ENCODE measurements around the gene ISOC1.

The ISOC1 gene

DNA sequence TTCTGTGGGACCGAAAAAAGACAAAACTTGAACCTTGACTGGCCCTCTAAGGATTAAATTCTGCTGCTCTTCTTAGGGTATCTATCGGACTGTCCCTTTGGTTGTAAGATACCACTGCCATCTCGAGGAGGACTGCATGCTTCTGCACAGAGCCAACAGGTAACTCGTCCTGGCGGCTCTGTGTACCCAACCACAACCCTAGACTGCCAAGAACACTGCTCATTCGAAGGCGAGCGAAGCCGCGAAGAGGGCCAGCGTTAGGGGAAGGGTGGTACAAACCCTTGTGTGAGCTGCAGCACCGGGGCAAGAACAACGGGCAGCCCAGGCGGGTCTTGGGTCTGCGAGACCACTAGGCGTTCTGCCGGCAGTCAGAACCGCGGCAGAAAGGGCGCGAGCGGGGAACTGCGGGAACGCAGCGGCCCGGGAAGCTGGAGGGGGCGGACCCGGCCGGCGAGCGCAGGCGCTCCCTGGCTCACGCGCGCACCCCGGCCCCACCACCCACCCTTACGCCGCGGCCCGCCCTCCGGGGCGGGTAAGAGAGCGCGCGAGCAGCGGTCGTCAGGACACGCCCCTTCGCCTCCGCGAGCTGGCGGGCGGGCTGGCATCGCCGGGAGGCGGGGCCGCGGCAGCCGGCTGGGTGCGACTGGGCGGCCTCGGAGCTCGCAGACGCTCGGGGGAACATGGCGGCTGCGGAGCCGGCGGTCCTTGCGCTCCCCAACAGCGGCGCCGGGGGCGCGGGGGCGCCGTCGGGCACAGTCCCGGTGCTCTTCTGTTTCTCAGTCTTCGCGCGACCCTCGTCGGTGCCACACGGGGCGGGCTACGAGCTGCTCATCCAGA is at the start of gene ISOC1:
ISOC1 (plus strand) TSS at position 663 of the 837 bp plus-strand sequence; CDS start at position 681, 18 bp downstream.
- Histone ChIP-seq H3K9me3 (ENCODE audit: insufficient read depth, low read length, severe bottlenecking) (no peaks in the 10 kb centered on the region), H2AFZ (ENCODE audit: low read depth, low read length) (peak within 1 kb of the TSS; percentile 100), H3K27ac (ENCODE audit: low read length) (peak within 1 kb of the TSS; percentile 86), H3K4me2 (ENCODE audit: insufficient read depth, low read length) (peak within 1 kb of the TSS; percentile 97), H3K4me3 (ENCODE audit: low read depth in 1 of 2, low read length in 2 of 2) (peak within 1 kb of the TSS; percentile 76 to 100), H4K20me1 (ENCODE audit: insufficient read depth, low read length) (peaks cover 4% of the 10 kb centered on the region; the same call in 1 of the 2 replicates), H3K9ac (ENCODE audit: low read depth, low read length) (peak within 1 kb of the TSS; percentile 94), H3K36me3 (ENCODE audit: insufficient read depth, low read length) (no peaks in the 10 kb centered on the region; the same call in 1 of the 2 replicates), H3K27me3 (ENCODE audit: insufficient read depth, low read length, poor library complexity) (peaks cover under 1% of the 10 kb centered on the region), H3K79me2 (ENCODE audit: insufficient read depth, low read length) (peaks cover 25% of the 10 kb centered on the region), H3K4me1 (ENCODE audit: insufficient read depth, low read length) (peaks cover 49% of the 10 kb centered on the region)
- TF ChIP-seq EZH2 (IDR thresholded peaks at IDR 0.05; ENCODE audit: borderline replicate concordance, low read depth, low read length, severe bottlenecking), result no peak
- TF ChIP-seq, protein P1, sequence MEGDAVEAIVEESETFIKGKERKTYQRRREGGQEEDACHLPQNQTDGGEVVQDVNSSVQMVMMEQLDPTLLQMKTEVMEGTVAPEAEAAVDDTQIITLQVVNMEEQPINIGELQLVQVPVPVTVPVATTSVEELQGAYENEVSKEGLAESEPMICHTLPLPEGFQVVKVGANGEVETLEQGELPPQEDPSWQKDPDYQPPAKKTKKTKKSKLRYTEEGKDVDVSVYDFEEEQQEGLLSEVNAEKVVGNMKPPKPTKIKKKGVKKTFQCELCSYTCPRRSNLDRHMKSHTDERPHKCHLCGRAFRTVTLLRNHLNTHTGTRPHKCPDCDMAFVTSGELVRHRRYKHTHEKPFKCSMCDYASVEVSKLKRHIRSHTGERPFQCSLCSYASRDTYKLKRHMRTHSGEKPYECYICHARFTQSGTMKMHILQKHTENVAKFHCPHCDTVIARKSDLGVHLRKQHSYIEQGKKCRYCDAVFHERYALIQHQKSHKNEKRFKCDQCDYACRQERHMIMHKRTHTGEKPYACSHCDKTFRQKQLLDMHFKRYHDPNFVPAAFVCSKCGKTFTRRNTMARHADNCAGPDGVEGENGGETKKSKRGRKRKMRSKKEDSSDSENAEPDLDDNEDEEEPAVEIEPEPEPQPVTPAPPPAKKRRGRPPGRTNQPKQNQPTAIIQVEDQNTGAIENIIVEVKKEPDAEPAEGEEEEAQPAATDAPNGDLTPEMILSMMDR (IDR thresholded peaks at IDR 0.05; ENCODE audit: borderline replicate concordance, extremely low read depth, low read length, poor library complexity, severe bottlenecking), result peak; percentile 35
- DNase-seq (peak; percentile 92), ATAC-seq (ENCODE audit: insufficient read depth, low read depth) (peak; percentile 87)

DNA sequence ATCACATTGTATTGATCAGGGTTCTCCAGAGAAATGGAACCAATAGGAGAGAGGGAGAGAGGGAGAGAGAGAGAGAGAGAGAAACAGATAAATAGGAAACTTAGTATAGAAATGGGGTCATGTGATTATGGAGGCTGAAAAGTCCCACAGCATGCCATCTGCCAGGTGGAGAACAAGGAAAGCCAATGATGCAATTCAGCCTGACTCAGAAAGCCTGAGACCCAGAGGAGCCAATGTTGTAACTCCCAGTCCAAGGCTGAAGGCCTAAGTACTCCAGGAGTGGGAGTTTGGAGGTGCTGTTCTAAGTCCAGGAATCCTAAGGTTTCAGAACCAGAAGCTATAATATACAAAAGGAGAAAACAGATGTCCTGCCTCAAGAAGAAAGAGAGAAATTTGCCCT is 48.4 kb upstream of the ISOC1 start:
- TF ChIP-seq, protein P1 (IDR thresholded peaks at IDR 0.05; ENCODE audit: borderline replicate concordance, extremely low read depth, low read length, poor library complexity, severe bottlenecking), result no peak
- TF ChIP-seq EZH2 (IDR thresholded peaks at IDR 0.05; ENCODE audit: borderline replicate concordance, low read depth, low read length, severe bottlenecking), result no peak
- no peak for DNase-seq
- Histone ChIP-seq H3K4me3 (ENCODE audit: low read depth in 1 of 2, low read length in 2 of 2) (no peak overlapping the region), H3K4me1 (ENCODE audit: insufficient read depth, low read length) (no peaks in the 10 kb centered on the region), H3K27me3 (ENCODE audit: insufficient read depth, low read length, poor library complexity) (no peaks in the 10 kb centered on the region), H3K4me2 (ENCODE audit: insufficient read depth, low read length) (no peak overlapping the region), H3K9ac (ENCODE audit: low read depth, low read length) (no peak overlapping the region), H3K79me2 (ENCODE audit: insufficient read depth, low read length) (no peaks in the 10 kb centered on the region), H3K9me3 (ENCODE audit: insufficient read depth, low read length, severe bottlenecking) (peaks cover 5% of the 10 kb centered on the region), H4K20me1 (ENCODE audit: insufficient read depth, low read length) (no peaks in the 10 kb centered on the region), H2AFZ (ENCODE audit: low read depth, low read length) (no peak overlapping the region), H3K27ac (ENCODE audit: low read length) (no peak overlapping the region), H3K36me3 (ENCODE audit: insufficient read depth, low read length) (no peaks in the 10 kb centered on the region)
- no peak for ATAC-seq (ENCODE audit: insufficient read depth, low read depth)

DNA sequence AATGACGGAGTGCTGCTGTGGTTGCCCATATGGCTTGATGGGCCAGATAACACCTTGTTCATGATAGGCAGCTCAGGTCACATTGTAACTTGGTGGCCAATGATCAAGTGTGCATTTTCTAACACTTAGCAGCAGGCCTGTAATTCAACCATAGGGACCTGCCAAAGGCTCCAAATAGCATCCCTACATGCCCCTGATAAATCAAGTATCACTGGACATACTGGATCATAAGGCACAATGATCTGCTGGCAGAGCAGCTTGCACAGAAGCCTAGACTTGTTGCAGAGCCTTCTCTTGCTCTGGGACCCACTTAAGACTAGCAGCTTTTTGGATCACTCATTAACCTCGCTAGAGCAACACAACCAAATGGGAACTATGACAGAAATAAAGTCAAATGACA is 46.0 kb upstream of the ISOC1 start:
- no peak overlapping the region for H3K4me2 ChIP-seq (ENCODE audit: insufficient read depth, low read length)
- H2AFZ ChIP-seq (ENCODE audit: low read depth, low read length), result no peak overlapping the region
- DNase-seq (no peak), ATAC-seq (ENCODE audit: insufficient read depth, low read depth) (no peak)
- no peaks in the 10 kb centered on the region for H3K36me3 ChIP-seq (ENCODE audit: insufficient read depth, low read length)
- no peaks in the 10 kb centered on the region for H3K79me2 ChIP-seq (ENCODE audit: insufficient read depth, low read length)
- H3K27ac ChIP-seq (ENCODE audit: low read length), result no peak overlapping the region
- H3K9me3 ChIP-seq (ENCODE audit: insufficient read depth, low read length, severe bottlenecking), result peaks cover 5% of the 10 kb centered on the region
- H3K4me3 ChIP-seq (ENCODE audit: low read depth in 1 of 2, low read length in 2 of 2), result no peak overlapping the region
- H3K27me3 ChIP-seq (ENCODE audit: insufficient read depth, low read length, poor library complexity), result no peaks in the 10 kb centered on the region
- H3K4me1 ChIP-seq (ENCODE audit: insufficient read depth, low read length), result no peaks in the 10 kb centered on the region
- H3K9ac ChIP-seq (ENCODE audit: low read depth, low read length), result no peak overlapping the region
- no peak for TF ChIP-seq EZH2 (IDR thresholded peaks at IDR 0.05; ENCODE audit: borderline replicate concordance, low read depth, low read length, severe bottlenecking)
- TF ChIP-seq, protein P1 (IDR thresholded peaks at IDR 0.05; ENCODE audit: borderline replicate concordance, extremely low read depth, low read length, poor library complexity, severe bottlenecking), result no peak
- no peaks in the 10 kb centered on the region for H4K20me1 ChIP-seq (ENCODE audit: insufficient read depth, low read length)

Data from DND-41 (cell line).